ENCODE measurements around the gene MAST1.
"Not testable (repeated sequence)": the region's sequence is repeated elsewhere in the genome, so short reads cannot be mapped to it uniquely, and the experiment has no call there.

MAST1 gene

DNA sequence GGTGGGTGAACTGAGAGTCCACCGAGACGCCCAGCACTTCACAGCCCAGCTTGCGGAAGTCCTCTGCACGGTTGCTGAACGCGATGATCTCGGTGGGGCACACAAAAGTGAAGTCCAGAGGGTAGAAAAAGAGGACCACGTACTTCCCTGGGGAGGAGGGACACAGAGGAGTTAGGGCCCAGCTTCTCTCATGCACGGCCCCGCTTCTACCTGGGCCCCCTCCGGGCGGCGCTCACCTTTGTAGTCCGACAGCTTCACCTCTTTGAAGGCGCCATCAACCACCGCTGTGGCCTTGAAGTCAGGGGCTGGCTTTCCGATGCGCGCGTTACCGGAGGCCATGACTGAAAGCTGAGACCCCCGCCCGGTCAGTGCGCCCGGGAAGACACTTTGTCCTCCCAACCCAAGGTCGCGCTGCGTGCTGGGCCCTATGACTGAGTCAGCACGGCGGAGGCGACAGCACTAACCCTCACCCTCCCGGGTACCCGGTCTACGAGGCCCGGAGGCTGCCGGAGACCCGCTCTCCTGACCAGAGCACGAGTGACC, 37.3 kb upstream of the MAST1 start:
- DNase-seq (ENCODE audit: low read depth in 2 of 2, low spot score in 1 of 2): no peak

- DNase-seq (ENCODE audit: low read depth in 2 of 2, low spot score in 1 of 2): peak in 1 of 2 donors; percentile 52
Measured at GRCh38 chr19:12801466-12802266, 36.6 kb upstream of the MAST1 start, which contains the start of the genes PRDX2 and THSD8. Gene PRDX2, minus strand, starts transcription at chr19:12801800. Its CDS starts 539 bp downstream, at chr19:12801261. Gene THSD8, plus strand, starts transcription at chr19:12802069. Its CDS starts 3 bp downstream, at chr19:12802072.

GRCh38 chr19:12802267-12803106, 35.8 kb upstream of the MAST1 start:
- DNase-seq (ENCODE audit: low read depth in 2 of 2, low spot score in 1 of 2): no peak

- no peak for DNase-seq (ENCODE audit: low read depth in 2 of 2, low spot score in 1 of 2)
Measured at GRCh38 chr19:12804051-12804450, 34.3 kb upstream of the MAST1 start.

DNA sequence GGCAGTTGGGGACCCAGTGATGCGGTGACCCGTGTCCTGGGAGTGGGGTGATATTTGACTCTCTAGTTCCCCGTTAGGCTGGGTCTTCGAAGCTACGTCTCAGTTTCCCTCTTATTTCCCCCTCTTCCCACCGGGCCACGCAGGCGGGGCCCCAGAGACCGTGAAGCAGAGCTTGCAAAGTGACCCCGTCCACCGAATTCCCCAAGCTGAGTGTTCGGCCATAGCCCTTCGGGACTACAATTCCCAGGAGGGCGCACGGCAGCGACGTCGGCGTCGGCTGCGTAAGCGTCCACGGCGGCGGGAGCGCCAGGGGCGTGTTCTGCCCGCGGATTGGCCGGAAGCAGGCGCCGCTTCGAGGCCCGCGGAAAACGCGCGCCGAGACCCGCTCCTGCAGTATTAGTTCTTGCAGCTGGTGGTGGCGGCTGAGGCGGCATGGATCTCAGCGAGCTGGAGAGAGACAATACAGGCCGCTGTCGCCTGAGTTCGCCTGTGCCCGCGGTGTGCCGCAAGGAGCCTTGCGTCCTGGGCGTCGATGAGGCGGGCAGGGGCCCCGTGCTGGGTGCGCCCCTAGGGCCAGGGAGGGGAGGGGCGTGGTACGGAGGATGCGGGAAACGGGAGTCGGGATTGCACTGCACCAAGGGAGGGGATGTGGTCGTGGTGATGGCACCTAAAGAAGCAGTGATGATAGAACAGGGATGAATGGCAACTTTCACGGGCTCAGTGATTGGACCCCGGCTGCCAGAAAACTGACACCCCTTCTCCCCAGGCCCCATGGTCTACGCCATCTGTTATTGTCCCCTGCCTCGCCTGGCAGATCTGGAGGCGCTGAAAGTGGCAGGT, 31.9 kb upstream of the MAST1 start, which contains the start of gene RNASEH2A:
Gene RNASEH2A, plus strand, starts transcription at position 343 of the 840 bp plus-strand sequence. Its CDS starts 90 bp downstream, at position 433.
- DNase-seq (ENCODE audit: low read depth in 2 of 2, low spot score in 1 of 2): peak; percentile 60 to 71

- no peak for DNase-seq (ENCODE audit: low read depth in 2 of 2, low spot score in 1 of 2)
Measured at GRCh38 chr19:12815088-12815487, 23.2 kb upstream of the MAST1 start.

- not testable (repeated sequence) for DNase-seq (ENCODE audit: low read depth in 2 of 2, low spot score in 1 of 2)
Measured at GRCh38 chr19:12817188-12817587, 21.1 kb upstream of the MAST1 start.

GRCh38 chr19:12817810-12818209, 20.5 kb upstream of the MAST1 start:
- DNase-seq (ENCODE audit: low read depth in 2 of 2, low spot score in 1 of 2): not testable (repeated sequence)

- no peak for DNase-seq (ENCODE audit: low read depth in 2 of 2, low spot score in 1 of 2)
Measured at GRCh38 chr19:12821761-12822160, 16.6 kb upstream of the MAST1 start.

DNA sequence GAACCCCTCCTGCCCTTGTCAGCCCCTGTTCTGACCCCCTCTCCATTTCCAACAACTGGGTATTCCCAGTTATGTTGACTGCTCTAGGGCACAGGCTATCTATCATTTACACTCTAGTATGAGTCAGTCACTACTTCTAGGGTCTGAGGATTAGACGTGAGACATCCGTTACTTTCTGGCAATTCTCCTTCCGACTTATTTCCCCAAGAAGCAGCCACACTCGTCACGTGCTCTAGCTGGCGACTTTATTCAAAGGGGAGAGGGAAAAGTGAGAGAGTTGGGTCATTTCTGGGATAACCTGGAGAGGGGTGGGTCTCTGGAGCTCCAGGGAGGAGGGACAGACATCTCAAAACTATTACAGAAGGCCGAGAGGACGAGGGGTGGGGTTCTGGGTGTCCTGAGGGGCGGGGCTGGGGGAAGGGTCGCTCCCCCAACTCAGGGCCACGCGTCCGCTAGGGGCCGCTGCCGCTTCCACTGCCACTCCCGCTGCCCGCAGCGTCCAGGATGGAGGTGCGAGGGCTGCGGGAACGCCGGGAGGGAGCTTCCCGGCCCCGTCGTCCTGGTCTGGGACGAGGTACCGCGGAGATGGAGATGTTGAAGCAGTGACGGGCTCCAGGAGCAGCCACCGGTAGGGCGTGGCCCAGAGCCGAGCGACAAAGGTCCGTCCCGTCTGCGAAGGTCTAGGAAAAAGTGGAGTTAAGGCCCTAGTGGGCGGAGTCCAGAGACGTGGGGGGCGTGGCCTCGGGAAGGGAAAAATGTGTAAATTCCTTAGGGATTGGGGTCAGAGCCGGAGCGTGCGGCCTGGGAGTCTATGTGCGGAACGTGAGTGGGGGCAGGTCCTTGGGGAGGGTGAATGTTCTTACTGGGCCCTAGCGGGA, 12.8 kb upstream of the MAST1 start:
- no peak for DNase-seq (ENCODE audit: low read depth in 2 of 2, low spot score in 1 of 2)

DNA sequence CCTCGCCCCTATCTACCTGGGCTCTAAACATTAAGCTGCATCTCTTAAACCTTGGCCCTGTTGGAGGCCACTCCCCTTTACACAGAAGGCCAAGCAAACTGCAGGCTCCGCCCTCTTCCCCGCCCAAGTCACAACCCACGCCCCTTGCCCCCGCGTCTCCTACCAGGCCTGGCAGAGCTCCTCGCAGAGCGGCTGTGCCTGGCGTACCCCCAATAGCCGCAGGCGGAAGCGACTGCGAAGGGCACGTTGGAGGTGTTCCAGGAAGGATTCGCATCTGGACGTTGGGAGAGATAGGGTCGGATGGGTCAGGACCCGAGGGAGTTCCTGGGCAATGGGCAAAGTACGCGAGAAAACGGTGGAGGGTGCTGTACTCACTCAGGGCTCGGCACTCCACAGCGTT, 9.8 kb upstream of the MAST1 start:
- DNase-seq (ENCODE audit: low read depth in 2 of 2, low spot score in 1 of 2): no peak

GRCh38 chr19:12833418-12833737, 4.9 kb upstream of the MAST1 start:
- no peak for DNase-seq (ENCODE audit: low read depth in 2 of 2, low spot score in 1 of 2)

- DNase-seq (ENCODE audit: low read depth in 2 of 2, low spot score in 1 of 2): no peak
Measured at GRCh38 chr19:12833738-12834565, 4.4 kb upstream of the MAST1 start.

GRCh38 chr19:12834566-12834943, 3.8 kb upstream of the MAST1 start, which contains the start of gene RTBDN:
Gene RTBDN, minus strand, starts transcription at chr19:12834579. Its CDS starts 4,600 bp downstream, at chr19:12829979.
- no peak for DNase-seq (ENCODE audit: low read depth in 2 of 2, low spot score in 1 of 2)

- DNase-seq (ENCODE audit: low read depth in 2 of 2, low spot score in 1 of 2): no peak
Measured at GRCh38 chr19:12834976-12835757, 3.1 kb upstream of the MAST1 start.

GRCh38 chr19:12836529-12836863, 1.8 kb upstream of the MAST1 start:
- DNase-seq (ENCODE audit: low read depth in 2 of 2, low spot score in 1 of 2): no peak

DNA sequence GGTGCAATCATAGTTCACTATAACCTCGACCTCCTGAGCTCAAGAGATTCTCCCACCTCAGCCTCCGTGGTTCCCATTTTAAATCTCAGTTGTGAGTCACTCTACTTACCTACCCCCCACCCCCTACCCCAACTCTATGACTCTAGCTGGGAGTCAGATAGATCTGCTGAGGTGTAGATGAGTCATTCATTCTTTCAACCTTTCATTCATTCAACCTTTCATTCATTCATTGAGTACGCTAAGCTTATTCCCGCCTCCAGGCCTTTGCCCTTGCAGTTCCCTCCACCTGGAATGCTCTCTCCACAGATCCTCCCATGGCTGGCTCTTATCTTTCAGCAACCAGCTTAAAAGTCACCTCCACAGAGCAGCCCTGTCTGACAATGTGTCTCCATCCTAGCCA, 1.1 kb upstream of the MAST1 start:
- DNase-seq (ENCODE audit: low read depth in 2 of 2, low spot score in 1 of 2): no peak

All from stimulated activated CD8-positive, alpha-beta memory T cell treated with anti-CD3 and anti-CD28 coated beads, Interleukin-4, amount 100 ng/mL, for 1 hour (primary cell).